H1 (cell line): ENCODE measurements around the gene HRH2. TPM values are rescaled to one million over a fixed set of nuclear protein-coding genes. Genes with fewer than 3 reads are reported as not detected.

Experiments
- CTCF ChIA-PET: fragments of 300-600 bp; sonication (Branson Sonifier 250); formaldehyde crosslinking; loops from one replicate; lab custom pipeline; 2021; ENCODE audit not compliant: partially characterized antibody; lab: Charles Lee
- POLR2A ChIA-PET: fragments of 300-600 bp; sonication (Branson Sonifier 250); formaldehyde crosslinking; loops from one replicate; lab custom pipeline; 2021; ENCODE audit warnings: inconsistent platforms; ENCODE audit not compliant: partially characterized antibody; lab: Charles Lee
- DNase-seq, 2 experiments: peaks; one replicate each; pipeline versions ENCODE4 v3.0.0 to v3.0.0-alpha.2; 2010 to 2022; ENCODE audit warnings: low spot score in 2 of 2, low read depth in 1 of 2, mixed read lengths in 1 of 2
- FAIRE-seq: peaks from 2 replicates; lab custom pipeline; 2011; peaks lifted over from hg19 to GRCh38; lab: Jason Lieb, UNC
- H2AFZ ChIP-seq: 2 replicates; pipeline ENCODE4 v1.8.1; 2012; ENCODE audit warnings: low read length, inconsistent platforms
- H2AK5ac ChIP-seq: 2 replicates; pipeline ENCODE4 v1.6.1; 2013; ENCODE audit warnings: low read depth, low read length
- H2BK120ac ChIP-seq: replicated peaks from 2 replicates; pipeline ENCODE3; 2013; ENCODE audit warnings: low read depth, low read length, inconsistent platforms
- H2BK12ac ChIP-seq: 2 replicates; pipeline ENCODE4 v1.6.1; 2013; ENCODE audit warnings: low read depth, low read length
- H2BK15ac ChIP-seq: 2 replicates; pipeline ENCODE4 v1.6.1; 2013; ENCODE audit warnings: low read length
- H2BK20ac ChIP-seq: 2 replicates; pipeline ENCODE4 v1.6.1; 2013; ENCODE audit warnings: low read length
- H2BK5ac ChIP-seq: 2 replicates; pipeline ENCODE4 v1.6.1; 2013; ENCODE audit warnings: low read depth, low read length
- H3K14ac ChIP-seq: 2 replicates; pipeline ENCODE4 v1.6.1; 2013; ENCODE audit warnings: inconsistent platforms; ENCODE audit not compliant: insufficient read length
- H3K18ac ChIP-seq: 2 replicates; pipeline ENCODE4 v1.6.1; 2013; ENCODE audit warnings: low read length; ENCODE audit errors: extremely low read depth
- H3K23ac ChIP-seq: 2 replicates; pipeline ENCODE4 v1.6.1; 2013; ENCODE audit warnings: inconsistent platforms; ENCODE audit not compliant: insufficient read length
- H3K23me2 ChIP-seq: 2 replicates; pipeline ENCODE4 v1.6.1; 2013; ENCODE audit warnings: low read depth, low read length
- H3K27ac ChIP-seq: 2 replicates; pipeline ENCODE4 v1.6.1; 2011; ENCODE audit warnings: low read depth, low read length, inconsistent platforms
- H3K27me3 ChIP-seq, 4 experiments: replicated peaks in 1 of 4; 1 replicate in 1 of 4; 2 replicates in 3 of 4; pipeline versions ENCODE4 v1.6.1 to v1.8.1; 2011 to 2013; ENCODE audit warnings: low read length in 3 of 4, mild to moderate bottlenecking in 3 of 4, inconsistent platforms in 2 of 4, mixed read lengths in 2 of 4, moderate library complexity in 1 of 4; ENCODE audit not compliant: control insufficient read depth in 3 of 4, insufficient read depth in 3 of 4; ENCODE audit errors: extremely low read depth in 1 of 4
- H3K36me3 ChIP-seq, 4 experiments: 2 replicates each; pipeline versions ENCODE4 v1.6.1 to v1.8.1; 2011 to 2013; ENCODE audit warnings: mild to moderate bottlenecking in 4 of 4, low read length in 3 of 4, moderate library complexity in 2 of 4, control low read depth in 1 of 4, inconsistent platforms in 1 of 4; ENCODE audit not compliant: insufficient read depth in 4 of 4, control insufficient read depth in 2 of 4
- H3K4ac ChIP-seq: replicated peaks from 2 replicates; pipeline ENCODE3; 2013; ENCODE audit warnings: low read length, low read depth, mixed read lengths, inconsistent platforms; ENCODE audit not compliant: insufficient read length
- H3K4me1 ChIP-seq, 4 experiments: replicated peaks in 1 of 4; 1 replicate in 1 of 4; 2 replicates in 3 of 4; pipeline versions ENCODE4 v1.6.1 to v1.8.1; 2011 to 2013; ENCODE audit warnings: low read length in 3 of 4, inconsistent platforms in 2 of 4, mixed read lengths in 1 of 4; ENCODE audit not compliant: insufficient read depth in 4 of 4, control insufficient read depth in 3 of 4
- H3K4me2 ChIP-seq, 2 experiments: 2 replicates each; pipeline versions ENCODE4 v1.6.1 to v1.8.1; 2011 to 2013; ENCODE audit warnings: low read depth in 2 of 2, low read length in 2 of 2, control low read depth in 1 of 2, inconsistent platforms in 1 of 2, mild to moderate bottlenecking in 1 of 2; ENCODE audit not compliant: insufficient read depth in 1 of 2
- H3K4me3 ChIP-seq, 4 experiments: fragments of 200-600, 300-600 bp in 1 of 4; sonication (generic), shearing (Covaris generic), sonication (Bioruptor Twin) in 1 of 4; 2 replicates each; pipeline versions ENCODE4 v1.5.1 to v1.8.1; 2011 to 2016; ENCODE audit warnings: low read length in 4 of 4, low read depth in 3 of 4, control low read depth in 2 of 4, inconsistent platforms in 2 of 4, mild to moderate bottlenecking in 2 of 4, mixed read lengths in 1 of 4, moderate library complexity in 1 of 4; ENCODE audit not compliant: insufficient read depth in 2 of 4; ENCODE audit errors: extremely low read depth in 1 of 4
- H3K56ac ChIP-seq: replicated peaks from 2 replicates; pipeline ENCODE3; 2013; ENCODE audit warnings: low read depth, mild to moderate bottlenecking, mixed read lengths, low read length, inconsistent platforms; ENCODE audit not compliant: insufficient read length
- H3K79me1 ChIP-seq: 2 replicates; pipeline ENCODE4 v1.6.1; 2013; ENCODE audit warnings: low read depth, low read length, control low read depth
- H3K79me2 ChIP-seq, 2 experiments: 2 replicates each; pipeline versions ENCODE4 v1.6.1 to v1.8.1; 2012 to 2013; ENCODE audit warnings: low read length in 2 of 2, mild to moderate bottlenecking in 2 of 2, inconsistent platforms in 1 of 2; ENCODE audit not compliant: insufficient read depth in 2 of 2, control insufficient read depth in 1 of 2
- H3K9ac ChIP-seq, 4 experiments: replicated peaks in 1 of 4; 1 replicate in 1 of 4; 2 replicates in 3 of 4; pipeline versions ENCODE4 v1.6.1 to v1.8.1; 2011 to 2013; ENCODE audit warnings: low read depth in 3 of 4, low read length in 3 of 4, control low read depth in 2 of 4, mild to moderate bottlenecking in 2 of 4, moderate library complexity in 2 of 4, inconsistent platforms in 1 of 4; ENCODE audit errors: extremely low read depth in 1 of 4
- H3K9me3 ChIP-seq, 2 experiments: 2 replicates each; pipeline versions ENCODE4 v1.6.1 to v1.8.1; 2012 to 2013; ENCODE audit warnings: mild to moderate bottlenecking in 2 of 2, moderate library complexity in 2 of 2, control low read depth in 1 of 2, inconsistent platforms in 1 of 2, low read depth in 1 of 2, low read length in 1 of 2, mixed read lengths in 1 of 2; ENCODE audit not compliant: insufficient read depth in 2 of 2
- H4K20me1 ChIP-seq, 2 experiments: replicated peaks in 1 of 2; 2 replicates each; pipeline versions ENCODE3 to v1.8.1; 2011 to 2013; ENCODE audit warnings: inconsistent platforms in 2 of 2, low read length in 2 of 2, mild to moderate bottlenecking in 1 of 2; ENCODE audit not compliant: insufficient read depth in 2 of 2, control insufficient read depth in 1 of 2
- H4K5ac ChIP-seq: 2 replicates; pipeline ENCODE4 v1.6.1; 2013; ENCODE audit warnings: low read length, low read depth, mixed read lengths, inconsistent platforms; ENCODE audit not compliant: insufficient read length
- H4K8ac ChIP-seq: 2 replicates; pipeline ENCODE4 v1.8.0; 2013; ENCODE audit warnings: mild to moderate bottlenecking, moderate library complexity, low read length, inconsistent platforms; ENCODE audit not compliant: insufficient read depth; ENCODE audit errors: extremely low read depth
- H4K91ac ChIP-seq: replicated peaks from 2 replicates; pipeline ENCODE3; 2013; ENCODE audit warnings: low read length, mixed read lengths, inconsistent platforms; ENCODE audit not compliant: insufficient read length
- SP2 ChIP-seq: IDR thresholded peaks from 2 replicates; pipeline ENCODE4 v1.6.1; 2012; ENCODE audit warnings: mild to moderate bottlenecking, low read length, inconsistent platforms
- TCF12 ChIP-seq: IDR thresholded peaks from 2 replicates; pipeline ENCODE4 v1.6.1; 2011; ENCODE audit warnings: low read depth, mild to moderate bottlenecking, low read length
- WGBS, 2 experiments: shearing (Covaris generic) in 1 of 2; methylation state at CpG; one replicate each; pipeline versions ENCODE4 v1.1.6 to v1.1.7; 2013 to 2015; ENCODE audit warnings: low lambda C conversion rate in 2 of 2, mixed read lengths in 2 of 2, inconsistent platforms in 1 of 2, low coverage in 1 of 2, missing lambda C conversion rate in 1 of 2; ENCODE audit not compliant: insufficient replicate concordance in 2 of 2, insufficient coverage in 1 of 2, insufficient read length in 1 of 2; ENCODE audit errors: extremely low coverage in 1 of 2, missing lambda C conversion rate in 1 of 2; 5-methylcytosine and 5-hydroxymethylcytosine counted together
- polyA plus RNA-seq, 7 experiments: library from polyadenylated mRNA; depleted of rRNA in 3 of 7; stranded (reverse) in 5 of 7; unstranded in 2 of 7; fragments of >200 nt in 5 of 7; fragments of 200-250 nt in 2 of 7; gene quantifications; 1 replicate in 5 of 7; 2 replicates in 1 of 7; 4 replicates in 1 of 7; pipeline versions ENCODE4 v1.2.1 to v1.2.3, GENCODE V29; 2011 to 2013; ENCODE audit warnings: missing spikeins in 2 of 7, mixed read lengths in 2 of 7
- total RNA-seq: library from RNA; stranded (reverse); fragmentation: NEBNext Ultra II Directional; extraction: Animal tissue kit (Norgen Biotek cat#: 25700); gene quantifications from 2 replicates; pipeline ENCODE4 v1.2.1, GENCODE V29; 2021

The HRH2 gene
- total and polyA plus RNA-seq, 2 of the 8 experiments (the other 6 are each of a cell fraction or from before 2014, with no cell fraction given) = 7.8 to 8.1 TPM

- FAIRE-seq (no peak), DNase-seq (no peak)
- no peak overlapping the region for H3K9ac ChIP-seq
- H2BK5ac ChIP-seq = no peak overlapping the region
- H3K4me3 ChIP-seq = no peak overlapping the region
- peaks cover 31 to 38% of the 10 kb centered on the region in 2 experiments for H3K9me3 ChIP-seq
- no peak overlapping the region for H2BK15ac ChIP-seq
- no peak overlapping the region for H3K18ac ChIP-seq
- H4K8ac ChIP-seq = no peak overlapping the region
- H2AFZ ChIP-seq = no peak overlapping the region
- H3K4ac ChIP-seq = no peak overlapping the region
- no peak overlapping the region for H3K14ac ChIP-seq
- ChIA-PET POLR2A (interaction anchor here (0.9 to 1.2 kb wide), 2 partner anchors 10 kb away, joined by 3 to 4 read pairs; no protein-coding TSS in a partner anchor), CTCF (no interaction called here)
- TF ChIP-seq TCF12 (peak; percentile 38; the same call in 1 of the 2 replicates), SP2 (no peak)
- H3K23ac ChIP-seq = no peak overlapping the region
- H4K5ac ChIP-seq = no peak overlapping the region
- no peak overlapping the region for H2BK120ac ChIP-seq
- H2BK20ac ChIP-seq = no peak overlapping the region
- no peaks in the 10 kb centered on the region for H3K79me1 ChIP-seq
- H2AK5ac ChIP-seq = no peak overlapping the region
- H3K4me2 ChIP-seq = no peak overlapping the region
- H3K27me3 ChIP-seq = no peaks in the 10 kb centered on the region
- no peak overlapping the region for H2BK12ac ChIP-seq
- no peaks in the 10 kb centered on the region for H3K79me2 ChIP-seq
- H3K23me2 ChIP-seq = no peaks in the 10 kb centered on the region; the same call in 1 of the 2 replicates
- H3K56ac ChIP-seq = no peak overlapping the region
- no peak overlapping the region for H4K91ac ChIP-seq
- no peaks in the 10 kb centered on the region for H3K4me1 ChIP-seq
- H3K27ac ChIP-seq = no peak overlapping the region
- no peaks in the 10 kb centered on the region for H4K20me1 ChIP-seq
- no peaks in the 10 kb centered on the region for H3K36me3 ChIP-seq
- WGBS, 2 experiments = 90% methylated on average over 1 of the region's 1 CpG; no CpG with 5 or more reads in 1 of the 2 experiments
Measured at GRCh38 chr5:175649967-175650366, 7.9 kb upstream of the HRH2 start.
